HG03521 (cell line): ENCODE results near the gene TTC21B.
"Not testable (repeated sequence)": the region's sequence is repeated elsewhere in the genome, so short reads cannot be mapped to it uniquely, and the experiment has no call there.

Source experiments
- ATAC-seq: cut with Tn5 transposase; IDR thresholded peaks from one replicate; pipeline ENCODE4 v1.9.1; 2021; ENCODE audit warnings: mild to moderate bottlenecking, moderate library complexity; ENCODE audit not compliant: unreplicated experiment

Gene TTC21B

GRCh38 chr2:165953655-165954606, at the start of gene TTC21B:
Gene TTC21B (minus strand): TSS chr2:165953776. CDS start chr2:165953705, 71 bp downstream.
- ATAC-seq: peak; percentile 94

GRCh38 chr2:166000401-166000800, 46.8 kb upstream of the TTC21B start:
- no peak for ATAC-seq

- ATAC-seq: no peak
Observed at GRCh38 chr2:165990846-165991245, 37.3 kb upstream of the TTC21B start.

GRCh38 chr2:165989851-165990250, 36.3 kb upstream of the TTC21B start:
- no peak for ATAC-seq

- ATAC-seq: no peak
Observed at GRCh38 chr2:165985120-165985519, 31.5 kb upstream of the TTC21B start.

- not testable (repeated sequence) for ATAC-seq
Observed at GRCh38 chr2:165972161-165972560, 18.6 kb upstream of the TTC21B start.

GRCh38 chr2:165970663-165971062, 17.1 kb upstream of the TTC21B start:
- ATAC-seq: no peak

GRCh38 chr2:165969227-165969626, 15.7 kb upstream of the TTC21B start:
- no peak for ATAC-seq

GRCh38 chr2:165967746-165968145, 14.2 kb upstream of the TTC21B start:
- no peak for ATAC-seq

- no peak for ATAC-seq
Observed at GRCh38 chr2:165961818-165962217, 8.2 kb upstream of the TTC21B start.

- ATAC-seq: no peak
Observed at GRCh38 chr2:165959371-165959770, 5.8 kb upstream of the TTC21B start.

- no peak for ATAC-seq
Observed at GRCh38 chr2:165958313-165958960, 4.9 kb upstream of the TTC21B start.

- ATAC-seq: no peak
Observed at GRCh38 chr2:165957030-165957675, 3.6 kb upstream of the TTC21B start.

- ATAC-seq: peak; percentile 37
Observed at GRCh38 chr2:165953306-165953654, 296 bp downstream of the TTC21B start.

GRCh38 chr2:165952741-165953211, 800 bp downstream of the TTC21B start:
- no peak for ATAC-seq

- no peak for ATAC-seq
Observed at GRCh38 chr2:165952085-165952484, 1.5 kb downstream of the TTC21B start.

GRCh38 chr2:165950438-165950837, 3.1 kb downstream of the TTC21B start:
- ATAC-seq: no peak

- ATAC-seq: no peak
Observed at GRCh38 chr2:165941827-165942226, 11.7 kb downstream of the TTC21B start.

GRCh38 chr2:165938237-165938636, 15.3 kb downstream of the TTC21B start:
- no peak for ATAC-seq

GRCh38 chr2:165933211-165933910, 20.2 kb downstream of the TTC21B start:
- ATAC-seq: no peak

GRCh38 chr2:165927774-165928173, 25.8 kb downstream of the TTC21B start:
- no peak for ATAC-seq
